ENCODE data around the gene HCN2.

DNA sequence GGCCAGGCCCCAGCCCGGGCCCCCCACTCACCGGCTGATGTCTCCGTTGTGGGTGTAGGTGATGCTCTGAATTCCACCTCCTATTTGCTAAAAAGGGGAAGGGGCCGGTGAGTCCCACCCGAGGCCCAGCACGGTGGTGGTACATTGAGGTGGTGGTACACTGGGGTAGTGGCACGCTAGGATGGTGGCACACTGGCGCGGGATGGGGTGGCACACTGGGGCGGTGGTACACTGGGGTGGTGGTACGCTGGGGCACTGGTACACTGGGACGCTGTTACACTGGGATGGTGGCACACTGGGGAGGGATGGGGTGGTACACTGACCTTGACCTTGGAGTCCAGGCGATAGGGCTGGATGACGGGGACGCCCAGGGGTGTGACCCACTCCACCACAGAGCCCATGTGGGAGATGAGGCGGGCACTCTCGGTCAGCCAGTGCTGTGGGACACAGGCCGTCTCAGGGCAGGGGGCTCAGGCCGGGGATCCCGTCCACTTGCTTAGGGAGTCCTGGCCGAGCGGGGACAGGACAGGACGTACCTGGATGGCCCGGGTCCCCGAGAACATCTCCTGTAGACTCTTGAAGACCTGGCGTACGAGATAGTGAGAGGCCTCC is 29.1 kb downstream of the HCN2 start:
- TF ChIP-seq POLR2A (IDR thresholded peaks at IDR 0.05), result no peak
- TF ChIP-seq, protein P1, sequence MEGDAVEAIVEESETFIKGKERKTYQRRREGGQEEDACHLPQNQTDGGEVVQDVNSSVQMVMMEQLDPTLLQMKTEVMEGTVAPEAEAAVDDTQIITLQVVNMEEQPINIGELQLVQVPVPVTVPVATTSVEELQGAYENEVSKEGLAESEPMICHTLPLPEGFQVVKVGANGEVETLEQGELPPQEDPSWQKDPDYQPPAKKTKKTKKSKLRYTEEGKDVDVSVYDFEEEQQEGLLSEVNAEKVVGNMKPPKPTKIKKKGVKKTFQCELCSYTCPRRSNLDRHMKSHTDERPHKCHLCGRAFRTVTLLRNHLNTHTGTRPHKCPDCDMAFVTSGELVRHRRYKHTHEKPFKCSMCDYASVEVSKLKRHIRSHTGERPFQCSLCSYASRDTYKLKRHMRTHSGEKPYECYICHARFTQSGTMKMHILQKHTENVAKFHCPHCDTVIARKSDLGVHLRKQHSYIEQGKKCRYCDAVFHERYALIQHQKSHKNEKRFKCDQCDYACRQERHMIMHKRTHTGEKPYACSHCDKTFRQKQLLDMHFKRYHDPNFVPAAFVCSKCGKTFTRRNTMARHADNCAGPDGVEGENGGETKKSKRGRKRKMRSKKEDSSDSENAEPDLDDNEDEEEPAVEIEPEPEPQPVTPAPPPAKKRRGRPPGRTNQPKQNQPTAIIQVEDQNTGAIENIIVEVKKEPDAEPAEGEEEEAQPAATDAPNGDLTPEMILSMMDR (IDR thresholded peaks at IDR 0.05), result no peak
- no peak for TF ChIP-seq POLR2AphosphoS5 (IDR thresholded peaks at IDR 0.05)

Measured in transverse colon (tissue), 4 donors.